ENCODE results near the gene CCSER2. TPM values are rescaled to one million over a fixed set of nuclear protein-coding genes. Genes with fewer than 3 reads are reported as not detected.
"Not testable (repeated sequence)": the region's sequence is repeated elsewhere in the genome, so short reads cannot be mapped to it uniquely, and the experiment has no call there.

CCSER2 gene
- total RNA-seq, 1 donor from 2014 or later: 66.1 TPM

GRCh38 chr10:84412482-84412881 is 84.1 kb downstream of the CCSER2 start:
- Histone ChIP-seq H3K27ac (no peak overlapping the region), H3K36me3 (no peaks in the 10 kb centered on the region), H3K27me3 (ENCODE audit: low read depth) (no peaks in the 10 kb centered on the region), H3K9me3 (peaks cover 14% of the 10 kb centered on the region), H3K4me1 (peaks cover 20% of the 10 kb centered on the region), H3K4me3 (no peak overlapping the region)
- DNase-seq: no peak
- intact Hi-C loops (cut with DNase I): no loop called here
- ATAC-seq: no peak
- TF ChIP-seq CTCF (IDR thresholded peaks at IDR 0.05): no peak

GRCh38 chr10:84414110-84414509 is 85.7 kb downstream of the CCSER2 start:
- H3K36me3 ChIP-seq; intact Hi-C loops (cut with DNase I); H3K27ac ChIP-seq; H3K27me3 ChIP-seq (ENCODE audit: low read depth); ATAC-seq; DNase-seq; H3K4me3 ChIP-seq: not testable (repeated sequence)
- Histone ChIP-seq H3K9me3 (peaks cover 14% of the 10 kb centered on the region), H3K4me1 (peaks cover 14% of the 10 kb centered on the region)

GRCh38 chr10:84415539-84416244 is 87.3 kb downstream of the CCSER2 start:
- ATAC-seq (peak; percentile 90 to 92), DNase-seq (peak; percentile 49)
- no peak for TF ChIP-seq CTCF (IDR thresholded peaks at IDR 0.05)
- no peaks in the 10 kb centered on the region for H3K36me3 ChIP-seq
- no peaks in the 10 kb centered on the region for H3K27me3 ChIP-seq (ENCODE audit: low read depth)
- intact Hi-C loops (cut with DNase I): no loop called here
- H3K4me1 ChIP-seq: peaks cover 14% of the 10 kb centered on the region
- H3K27ac ChIP-seq: peak overlapping the region; percentile 39
- H3K9me3 ChIP-seq: peaks cover 14% of the 10 kb centered on the region
- no peak overlapping the region for H3K4me3 ChIP-seq

- Histone ChIP-seq H3K36me3 (no peaks in the 10 kb centered on the region), H3K4me3 (no peak overlapping the region), H3K27ac (peak overlapping the region; percentile 39), H3K4me1 (peaks cover 14% of the 10 kb centered on the region), H3K9me3 (peaks cover 14% of the 10 kb centered on the region), H3K27me3 (ENCODE audit: low read depth) (no peaks in the 10 kb centered on the region)
- DNase-seq (no peak), ATAC-seq (no peak)
- intact Hi-C loops (cut with DNase I): no loop called here
- TF ChIP-seq CTCF (IDR thresholded peaks at IDR 0.05): no peak
Observed at GRCh38 chr10:84416245-84416555, 87.8 kb downstream of the CCSER2 start.

- intact Hi-C loops (cut with DNase I): no loop called here
- H3K4me1 ChIP-seq: peaks cover 47% of the 10 kb centered on the region
- no peak for DNase-seq
- ATAC-seq: peak in 1 of 2 donors; percentile 42
- no peak overlapping the region for H3K27ac ChIP-seq
- no peaks in the 10 kb centered on the region for H3K9me3 ChIP-seq
- peaks cover 4% of the 10 kb centered on the region for H3K36me3 ChIP-seq
- no peaks in the 10 kb centered on the region for H3K27me3 ChIP-seq (ENCODE audit: low read depth)
- no peak for TF ChIP-seq CTCF (IDR thresholded peaks at IDR 0.05)
- no peak overlapping the region for H3K4me3 ChIP-seq
Observed at GRCh38 chr10:84423719-84424118, 95.3 kb downstream of the CCSER2 start.

- Histone ChIP-seq H3K9me3 (no peaks in the 10 kb centered on the region), H3K27ac (peak overlapping the region; percentile 70), H3K36me3 (peaks cover 4% of the 10 kb centered on the region), H3K4me1 (peaks cover 47% of the 10 kb centered on the region), H3K27me3 (ENCODE audit: low read depth) (no peaks in the 10 kb centered on the region), H3K4me3 (peak overlapping the region; percentile 36)
- intact Hi-C loops (cut with DNase I): no loop called here
- DNase-seq (peak; percentile 80), ATAC-seq (peak; percentile 99)
- no peak for TF ChIP-seq CTCF (IDR thresholded peaks at IDR 0.05)
Observed at GRCh38 chr10:84424731-84425167, 96.4 kb downstream of the CCSER2 start.
